Measurements from ENCODE around the gene IL22.

Gene IL22

GRCh38 chr12:68264857-68265256, 11.5 kb upstream of the IL22 start:
- no peak overlapping the region for H3K27ac ChIP-seq (ENCODE audit: low read depth, low read length)
- no peaks in the 10 kb centered on the region for H3K36me3 ChIP-seq (ENCODE audit: control insufficient read depth in 1 of 2, insufficient read depth in 2 of 2, low read length in 2 of 2)
- H3K27me3 ChIP-seq (ENCODE audit: control insufficient read depth in 1 of 2, insufficient read depth in 2 of 2, low read length in 2 of 2), result peaks cover 0 to 2% of the 10 kb centered on the region in 2 donors
- H3K9ac ChIP-seq (ENCODE audit: low read depth in 1 of 2, low read length in 2 of 2), result no peak overlapping the region
- no peaks in the 10 kb centered on the region for H3K9me3 ChIP-seq (ENCODE audit: control insufficient read depth in 1 of 2, low read length in 2 of 2)
- no peaks in the 10 kb centered on the region for H3K4me1 ChIP-seq (ENCODE audit: control insufficient read depth in 1 of 2, insufficient read depth in 2 of 2, low read length in 2 of 2)
- H3K4me3 ChIP-seq (ENCODE audit: low read depth in 1 of 2, low read length in 2 of 2), result no peak overlapping the region

- H3K4me1 ChIP-seq (ENCODE audit: control insufficient read depth in 1 of 2, insufficient read depth in 2 of 2, low read length in 2 of 2), result no peaks in the 10 kb centered on the region
- H3K27ac ChIP-seq (ENCODE audit: low read depth, low read length), result no peak overlapping the region
- no peak overlapping the region for H3K4me3 ChIP-seq (ENCODE audit: low read depth in 1 of 2, low read length in 2 of 2)
- H3K9me3 ChIP-seq (ENCODE audit: control insufficient read depth in 1 of 2, low read length in 2 of 2), result no peaks in the 10 kb centered on the region
- H3K27me3 ChIP-seq (ENCODE audit: control insufficient read depth in 1 of 2, insufficient read depth in 2 of 2, low read length in 2 of 2), result peaks cover 0 to 2% of the 10 kb centered on the region in 2 donors
- H3K36me3 ChIP-seq (ENCODE audit: control insufficient read depth in 1 of 2, insufficient read depth in 2 of 2, low read length in 2 of 2), result no peaks in the 10 kb centered on the region
- H3K9ac ChIP-seq (ENCODE audit: low read depth in 1 of 2, low read length in 2 of 2), result no peak overlapping the region
Measured at GRCh38 chr12:68264158-68264855, 10.9 kb upstream of the IL22 start.

- Histone ChIP-seq H3K27me3 (ENCODE audit: control insufficient read depth in 1 of 2, insufficient read depth in 2 of 2, low read length in 2 of 2) (peaks cover 0 to 2% of the 10 kb centered on the region in 2 donors), H3K4me1 (ENCODE audit: control insufficient read depth in 1 of 2, insufficient read depth in 2 of 2, low read length in 2 of 2) (no peaks in the 10 kb centered on the region), H3K27ac (ENCODE audit: low read depth, low read length) (no peak overlapping the region), H3K9me3 (ENCODE audit: control insufficient read depth in 1 of 2, low read length in 2 of 2) (no peaks in the 10 kb centered on the region), H3K36me3 (ENCODE audit: control insufficient read depth in 1 of 2, insufficient read depth in 2 of 2, low read length in 2 of 2) (no peaks in the 10 kb centered on the region), H3K4me3 (ENCODE audit: low read depth in 1 of 2, low read length in 2 of 2) (no peak overlapping the region), H3K9ac (ENCODE audit: low read depth in 1 of 2, low read length in 2 of 2) (no peak overlapping the region)
Measured at GRCh38 chr12:68263366-68263765, 10.0 kb upstream of the IL22 start.

GRCh38 chr12:68261896-68262295, 8.5 kb upstream of the IL22 start:
- H3K27ac ChIP-seq (ENCODE audit: low read depth, low read length), result no peak overlapping the region
- no peaks in the 10 kb centered on the region for H3K9me3 ChIP-seq (ENCODE audit: control insufficient read depth in 1 of 2, low read length in 2 of 2)
- H3K4me1 ChIP-seq (ENCODE audit: control insufficient read depth in 1 of 2, insufficient read depth in 2 of 2, low read length in 2 of 2), result no peaks in the 10 kb centered on the region
- peaks cover 0 to 2% of the 10 kb centered on the region in 2 donors for H3K27me3 ChIP-seq (ENCODE audit: control insufficient read depth in 1 of 2, insufficient read depth in 2 of 2, low read length in 2 of 2)
- no peak overlapping the region for H3K9ac ChIP-seq (ENCODE audit: low read depth in 1 of 2, low read length in 2 of 2)
- no peak overlapping the region for H3K4me3 ChIP-seq (ENCODE audit: low read depth in 1 of 2, low read length in 2 of 2)
- no peaks in the 10 kb centered on the region for H3K36me3 ChIP-seq (ENCODE audit: control insufficient read depth in 1 of 2, insufficient read depth in 2 of 2, low read length in 2 of 2)

GRCh38 chr12:68260153-68260552, 6.7 kb upstream of the IL22 start:
- Histone ChIP-seq H3K36me3 (ENCODE audit: control insufficient read depth in 1 of 2, insufficient read depth in 2 of 2, low read length in 2 of 2) (no peaks in the 10 kb centered on the region), H3K27me3 (ENCODE audit: control insufficient read depth in 1 of 2, insufficient read depth in 2 of 2, low read length in 2 of 2) (peaks cover 0 to 7% of the 10 kb centered on the region in 2 donors), H3K9me3 (ENCODE audit: control insufficient read depth in 1 of 2, low read length in 2 of 2) (no peaks in the 10 kb centered on the region), H3K4me1 (ENCODE audit: control insufficient read depth in 1 of 2, insufficient read depth in 2 of 2, low read length in 2 of 2) (no peaks in the 10 kb centered on the region), H3K4me3 (ENCODE audit: low read depth in 1 of 2, low read length in 2 of 2) (no peak overlapping the region), H3K9ac (ENCODE audit: low read depth in 1 of 2, low read length in 2 of 2) (no peak overlapping the region), H3K27ac (ENCODE audit: low read depth, low read length) (no peak overlapping the region)

GRCh38 chr12:68259318-68259940, 6.0 kb upstream of the IL22 start:
- Histone ChIP-seq H3K9ac (ENCODE audit: low read depth in 1 of 2, low read length in 2 of 2) (no peak overlapping the region), H3K27ac (ENCODE audit: low read depth, low read length) (no peak overlapping the region), H3K4me1 (ENCODE audit: control insufficient read depth in 1 of 2, insufficient read depth in 2 of 2, low read length in 2 of 2) (no peaks in the 10 kb centered on the region), H3K36me3 (ENCODE audit: control insufficient read depth in 1 of 2, insufficient read depth in 2 of 2, low read length in 2 of 2) (no peaks in the 10 kb centered on the region), H3K4me3 (ENCODE audit: low read depth in 1 of 2, low read length in 2 of 2) (no peak overlapping the region), H3K27me3 (ENCODE audit: control insufficient read depth in 1 of 2, insufficient read depth in 2 of 2, low read length in 2 of 2) (peaks cover 0 to 7% of the 10 kb centered on the region in 2 donors), H3K9me3 (ENCODE audit: control insufficient read depth in 1 of 2, low read length in 2 of 2) (no peaks in the 10 kb centered on the region)

GRCh38 chr12:68252077-68252476, 1.3 kb downstream of the IL22 start:
- Histone ChIP-seq H3K9ac (ENCODE audit: low read depth in 1 of 2, low read length in 2 of 2) (no peak overlapping the region), H3K4me1 (ENCODE audit: control insufficient read depth in 1 of 2, insufficient read depth in 2 of 2, low read length in 2 of 2) (no peaks in the 10 kb centered on the region), H3K36me3 (ENCODE audit: control insufficient read depth in 1 of 2, insufficient read depth in 2 of 2, low read length in 2 of 2) (no peaks in the 10 kb centered on the region), H3K27me3 (ENCODE audit: control insufficient read depth in 1 of 2, insufficient read depth in 2 of 2, low read length in 2 of 2) (peaks cover 4 to 11% of the 10 kb centered on the region in 2 donors), H3K27ac (ENCODE audit: low read depth, low read length) (no peak overlapping the region), H3K4me3 (ENCODE audit: low read depth in 1 of 2, low read length in 2 of 2) (no peak overlapping the region), H3K9me3 (ENCODE audit: control insufficient read depth in 1 of 2, low read length in 2 of 2) (no peaks in the 10 kb centered on the region)

GRCh38 chr12:68250454-68250853, 3.0 kb downstream of the IL22 start:
- no peaks in the 10 kb centered on the region for H3K9me3 ChIP-seq (ENCODE audit: control insufficient read depth in 1 of 2, low read length in 2 of 2)
- no peak overlapping the region for H3K4me3 ChIP-seq (ENCODE audit: low read depth in 1 of 2, low read length in 2 of 2)
- H3K27me3 ChIP-seq (ENCODE audit: control insufficient read depth in 1 of 2, insufficient read depth in 2 of 2, low read length in 2 of 2), result peaks cover 4 to 6% of the 10 kb centered on the region in 2 donors
- no peaks in the 10 kb centered on the region for H3K36me3 ChIP-seq (ENCODE audit: control insufficient read depth in 1 of 2, insufficient read depth in 2 of 2, low read length in 2 of 2)
- no peaks in the 10 kb centered on the region for H3K4me1 ChIP-seq (ENCODE audit: control insufficient read depth in 1 of 2, insufficient read depth in 2 of 2, low read length in 2 of 2)
- no peak overlapping the region for H3K27ac ChIP-seq (ENCODE audit: low read depth, low read length)
- H3K9ac ChIP-seq (ENCODE audit: low read depth in 1 of 2, low read length in 2 of 2), result no peak overlapping the region

- Histone ChIP-seq H3K36me3 (ENCODE audit: control insufficient read depth in 1 of 2, insufficient read depth in 2 of 2, low read length in 2 of 2) (no peaks in the 10 kb centered on the region), H3K9me3 (ENCODE audit: control insufficient read depth in 1 of 2, low read length in 2 of 2) (no peaks in the 10 kb centered on the region), H3K9ac (ENCODE audit: low read depth in 1 of 2, low read length in 2 of 2) (no peak overlapping the region), H3K4me3 (ENCODE audit: low read depth in 1 of 2, low read length in 2 of 2) (no peak overlapping the region), H3K27me3 (ENCODE audit: control insufficient read depth in 1 of 2, insufficient read depth in 2 of 2, low read length in 2 of 2) (peaks cover 4 to 6% of the 10 kb centered on the region in 2 donors), H3K27ac (ENCODE audit: low read depth, low read length) (no peak overlapping the region), H3K4me1 (ENCODE audit: control insufficient read depth in 1 of 2, insufficient read depth in 2 of 2, low read length in 2 of 2) (no peaks in the 10 kb centered on the region)
Measured at GRCh38 chr12:68247785-68248184, 5.6 kb downstream of the IL22 start.

GRCh38 chr12:68246350-68246749, 7.1 kb downstream of the IL22 start:
- Histone ChIP-seq H3K36me3 (ENCODE audit: control insufficient read depth in 1 of 2, insufficient read depth in 2 of 2, low read length in 2 of 2) (no peaks in the 10 kb centered on the region), H3K27me3 (ENCODE audit: control insufficient read depth in 1 of 2, insufficient read depth in 2 of 2, low read length in 2 of 2) (peaks cover 0 to 4% of the 10 kb centered on the region in 2 donors), H3K9me3 (ENCODE audit: control insufficient read depth in 1 of 2, low read length in 2 of 2) (no peaks in the 10 kb centered on the region), H3K9ac (ENCODE audit: low read depth in 1 of 2, low read length in 2 of 2) (no peak overlapping the region), H3K27ac (ENCODE audit: low read depth, low read length) (no peak overlapping the region), H3K4me1 (ENCODE audit: control insufficient read depth in 1 of 2, insufficient read depth in 2 of 2, low read length in 2 of 2) (no peaks in the 10 kb centered on the region), H3K4me3 (ENCODE audit: low read depth in 1 of 2, low read length in 2 of 2) (no peak overlapping the region)
